Inflammatory macrophage treated with lipopolysaccharide for 4 hours (primary cell): ENCODE data around the gene ZNF521.

Experiments
- DNase-seq: peaks from one replicate; pipeline ENCODE4 v3.0.0-alpha.2; 2020

ZNF521 gene

GRCh38 chr18:25247725-25248124 is 104.2 kb downstream of the ZNF521 start:
- no peak for DNase-seq

- no peak for DNase-seq
Observed at GRCh38 chr18:25244924-25245698, 106.9 kb downstream of the ZNF521 start.

GRCh38 chr18:25244170-25244569 is 107.8 kb downstream of the ZNF521 start:
- no peak for DNase-seq

GRCh38 chr18:25243754-25244153 is 108.2 kb downstream of the ZNF521 start:
- no peak for DNase-seq

GRCh38 chr18:25243257-25243656 is 108.7 kb downstream of the ZNF521 start:
- no peak for DNase-seq

GRCh38 chr18:25240420-25240770 is 111.6 kb downstream of the ZNF521 start:
- no peak for DNase-seq

- DNase-seq, result no peak
Observed at GRCh38 chr18:25239581-25240419, 112.2 kb downstream of the ZNF521 start.

- DNase-seq, result no peak
Observed at GRCh38 chr18:25239151-25239550, 112.8 kb downstream of the ZNF521 start.

- DNase-seq, result no peak
Observed at GRCh38 chr18:25237571-25238267, 114.2 kb downstream of the ZNF521 start.

- no peak for DNase-seq
Observed at GRCh38 chr18:25236736-25237135, 115.2 kb downstream of the ZNF521 start.

GRCh38 chr18:25235401-25236042 is 116.4 kb downstream of the ZNF521 start:
- DNase-seq, result no peak

- DNase-seq, result no peak
Observed at GRCh38 chr18:25234740-25235345, 117.1 kb downstream of the ZNF521 start.

GRCh38 chr18:25234322-25234639 is 117.7 kb downstream of the ZNF521 start:
- no peak for DNase-seq

GRCh38 chr18:25233528-25234321 is 118.2 kb downstream of the ZNF521 start:
- DNase-seq, result no peak

- no peak for DNase-seq
Observed at GRCh38 chr18:25231327-25231691, 120.7 kb downstream of the ZNF521 start.

- peak; percentile 39 for DNase-seq
Observed at GRCh38 chr18:25230658-25231326, 121.2 kb downstream of the ZNF521 start.

- peak; percentile 35 for DNase-seq
Observed at GRCh38 chr18:25229920-25230319, 122.0 kb downstream of the ZNF521 start.

- no peak for DNase-seq
Observed at GRCh38 chr18:25229081-25229480, 122.9 kb downstream of the ZNF521 start.

- DNase-seq, result no peak
Observed at GRCh38 chr18:25228410-25228809, 123.6 kb downstream of the ZNF521 start.

GRCh38 chr18:25225151-25225550 is 126.8 kb downstream of the ZNF521 start:
- peak; percentile 44 for DNase-seq
